Endothelial cell of umbilical vein (primary cell): ENCODE data around the gene LSG1. TPM values are rescaled to one million over a fixed set of nuclear protein-coding genes. Genes with fewer than 3 reads are reported as not detected.

Experiments
- BruUV-seq: library from RNA; stranded (reverse); fragments of 400-500 nt; replicated peaks from 2 replicates; lab custom pipeline; 2021; lab: Mats Ljungman, UMichigan
- CTCF ChIA-PET: fragments of 300-600, 350-600 bp; sonication (Branson Sonifier 250); formaldehyde crosslinking; loops from one replicate; lab custom pipeline; 2021; ENCODE audit warnings: antibody characterized with exemption, inconsistent platforms; lab: Charles Lee
- POLR2A ChIA-PET: fragments of 300-600, 350-600 bp; sonication (Branson Sonifier 250); formaldehyde crosslinking; loops from one replicate; lab custom pipeline; 2021; ENCODE audit warnings: antibody characterized with exemption, inconsistent platforms; lab: Charles Lee
- DNase-seq: peaks from one replicate; pipeline ENCODE4 v3.0.0-alpha.2; 2011; ENCODE audit warnings: low read depth, low spot score
- FAIRE-seq: peaks from 2 replicates; lab custom pipeline; 2011; peaks lifted over from hg19 to GRCh38; lab: Jason Lieb, UNC
- H2AFZ ChIP-seq: 2 replicates; pipeline ENCODE4 v1.6.0; 2012; ENCODE audit warnings: low read depth, low read length, control low read depth, inconsistent platforms
- H3K27ac ChIP-seq: 2 replicates; pipeline ENCODE4 v1.5.1; 2011; ENCODE audit warnings: low read depth, mild to moderate bottlenecking, control low read depth, low read length, moderate library complexity; ENCODE audit not compliant: insufficient read depth
- H3K27me3 ChIP-seq, 2 experiments: 2 replicates each; pipeline versions ENCODE4 v1.6.0 to v1.6.1; 2011; ENCODE audit warnings: low read length in 2 of 2, mixed read lengths in 1 of 2; ENCODE audit not compliant: control insufficient read depth in 2 of 2, insufficient read depth in 2 of 2
- H3K36me3 ChIP-seq, 2 experiments: 2 replicates in 1 of 2; 3 replicates in 1 of 2; pipeline ENCODE4 v1.5.1; 2011; ENCODE audit warnings: low read length in 2 of 2, mild to moderate bottlenecking in 1 of 2, moderate library complexity in 1 of 2; ENCODE audit not compliant: control insufficient read depth in 2 of 2, insufficient read depth in 2 of 2; ENCODE audit errors: extremely low read depth in 1 of 2
- H3K4me1 ChIP-seq: 3 replicates; pipeline ENCODE4 v1.5.1; 2011; ENCODE audit warnings: mild to moderate bottlenecking, low read length; ENCODE audit not compliant: control insufficient read depth, insufficient read depth; ENCODE audit errors: extremely low read depth
- H3K4me2 ChIP-seq: 2 replicates; pipeline ENCODE4 v1.6.1; 2011; ENCODE audit warnings: low read length, control low read depth, mixed read lengths; ENCODE audit not compliant: insufficient read depth
- H3K4me3 ChIP-seq, 3 experiments: fragments of 200-600 bp in 1 of 3; sonication (generic), shearing (Covaris generic) in 1 of 3; replicated peaks in 1 of 3; 2 replicates each; pipeline ENCODE4 v1.5.1; 2011 to 2016; ENCODE audit warnings: control low read depth in 3 of 3, low read length in 3 of 3, mild to moderate bottlenecking in 2 of 3, inconsistent platforms in 1 of 3, low read depth in 1 of 3, moderate library complexity in 1 of 3; ENCODE audit not compliant: insufficient read depth in 1 of 3
- H3K79me2 ChIP-seq: 2 replicates; pipeline ENCODE4 v1.6.0; 2012; ENCODE audit warnings: low read length, inconsistent platforms; ENCODE audit not compliant: control insufficient read depth, insufficient read depth
- H3K9ac ChIP-seq: replicated peaks from 2 replicates; pipeline ENCODE3; 2011; ENCODE audit warnings: low read length, control low read depth; ENCODE audit not compliant: insufficient read depth; ENCODE audit errors: extremely low read depth
- H3K9me1 ChIP-seq: replicated peaks from 3 replicates; pipeline ENCODE4 v1.6.0; 2011; ENCODE audit warnings: mild to moderate bottlenecking, low read length; ENCODE audit not compliant: control insufficient read depth, insufficient read depth; ENCODE audit errors: extremely low read depth
- H3K9me3 ChIP-seq: replicated peaks from 2 replicates; pipeline ENCODE4 v1.5.1; 2012; ENCODE audit warnings: low read length, inconsistent platforms; ENCODE audit not compliant: control insufficient read depth, insufficient read depth
- H4K20me1 ChIP-seq: replicated peaks from 2 replicates; pipeline ENCODE3; 2011; ENCODE audit warnings: mild to moderate bottlenecking, low read length; ENCODE audit not compliant: control insufficient read depth, insufficient read depth; ENCODE audit errors: extremely low read depth
- EZH2 ChIP-seq: IDR thresholded peaks from 2 replicates; pipeline ENCODE4 v1.6.1; 2012; ENCODE audit warnings: borderline replicate concordance, low read depth, mild to moderate bottlenecking, moderate library complexity, low read length, inconsistent platforms; ENCODE audit not compliant: severe bottlenecking
- FOS ChIP-seq: IDR thresholded peaks from 2 replicates; pipeline ENCODE4 v1.6.1; 2011; ENCODE audit warnings: mild to moderate bottlenecking, low read length, moderate library complexity, borderline replicate concordance; ENCODE audit not compliant: insufficient read depth
- GATA2 ChIP-seq: IDR thresholded peaks from 2 replicates; pipeline ENCODE4 v1.7.0; 2011; ENCODE audit warnings: low read depth, mild to moderate bottlenecking, moderate library complexity, mixed read lengths, low read length; ENCODE audit not compliant: insufficient read length, insufficient read depth
- MYC ChIP-seq: IDR thresholded peaks from one replicate; pipeline ENCODE4 v1.6.1; 2011; ENCODE audit warnings: mild to moderate bottlenecking, low read depth, low read length
- POLR2A ChIP-seq: IDR thresholded peaks from 2 replicates; pipeline ENCODE4 v1.6.1; 2012; ENCODE audit warnings: low read depth, mild to moderate bottlenecking, control low read depth, low read length
- dilution Hi-C: fragments of 300-500 bp; cut with MboI; formaldehyde crosslinking; loops from one replicate; pipeline ENCODE4 v1.15.0; 2019; ENCODE audit warnings: low sequenced_read_pairs; ENCODE audit not compliant: extremely low pct_ligation_motif_present
- intact Hi-C: fragments of 100-400 bp; cut with micrococcal nuclease; formaldehyde crosslinking; loops from one replicate; pipeline ENCODE4 v1.10.0; 2022
- polyA plus RNA-seq, 4 experiments: library from polyadenylated mRNA; depleted of rRNA in 3 of 4; stranded (reverse) in 3 of 4; unstranded in 1 of 4; fragments of >200 nt; gene quantifications; 2 replicates each; pipeline versions ENCODE4 v1.2.1 to v1.2.3, GENCODE V29; 2011 to 2012; ENCODE audit warnings: missing spikeins in 1 of 4
- total RNA-seq: library from RNA; stranded (reverse); gene quantifications from 2 replicates; pipeline ENCODE4 v1.2.3, GENCODE V29; 2021

The LSG1 gene
- total and polyA plus RNA-seq, 2 donors (not counting 3 experiments of a cell fraction or from before 2014, with no cell fraction given), result 50.0 to 52.7 TPM

DNA sequence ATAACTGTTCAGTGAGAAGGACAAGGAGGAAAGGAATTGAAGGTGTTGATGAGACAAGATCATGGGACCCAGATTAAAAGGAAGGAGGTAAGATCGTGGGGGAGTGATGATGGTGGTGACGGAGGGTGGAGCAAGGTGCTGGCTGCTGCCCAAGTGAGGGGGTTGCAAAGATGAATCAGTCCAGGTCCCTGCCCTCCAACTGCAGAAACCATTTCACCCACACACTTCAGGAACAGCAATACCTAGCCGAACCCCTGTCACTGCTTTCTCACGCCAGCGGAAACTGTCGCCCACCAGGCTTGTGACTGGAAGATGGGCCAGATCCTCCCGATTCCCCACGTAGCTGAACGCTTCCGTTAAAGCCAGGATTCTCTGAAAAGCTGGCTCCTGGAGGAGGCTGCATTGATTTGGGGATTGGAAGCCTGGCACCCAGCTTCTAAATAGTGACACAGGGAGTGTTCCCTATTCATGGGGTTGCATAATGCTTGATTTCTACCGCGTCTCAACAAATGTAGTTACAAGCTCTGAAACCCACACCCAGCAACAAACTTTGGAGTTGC is 3.2 kb upstream of the LSG1 start:
- H3K36me3 ChIP-seq, result no peaks in the 10 kb centered on the region
- no peak overlapping the region for H3K27ac ChIP-seq
- BruUV-seq, result no TSS peak
- TF ChIP-seq POLR2A (no peak), EZH2 (no peak), FOS (no peak), GATA2 (no peak), MYC (no peak)
- H3K27me3 ChIP-seq, result peaks cover 0 to 2% of the 10 kb centered on the region in 2 experiments
- H3K79me2 ChIP-seq, result peaks cover 17% of the 10 kb centered on the region
- peaks cover 13% of the 10 kb centered on the region for H3K4me1 ChIP-seq
- ChIA-PET CTCF (no interaction called here), POLR2A (no interaction called here)
- H2AFZ ChIP-seq, result no peak overlapping the region
- dilution Hi-C loops, result loop anchor here (25.0 kb wide), 1 partner anchor 437 kb away; no protein-coding TSS in a partner anchor
- no peaks in the 10 kb centered on the region for H4K20me1 ChIP-seq
- intact Hi-C loops, result no loop called here
- H3K9me3 ChIP-seq, result no peaks in the 10 kb centered on the region
- H3K9ac ChIP-seq, result no peak overlapping the region
- no peak overlapping the region for H3K4me2 ChIP-seq
- no peaks in the 10 kb centered on the region for H3K9me1 ChIP-seq
- DNase-seq (no peak), FAIRE-seq (no peak)
- no peak overlapping the region for H3K4me3 ChIP-seq

GRCh38 chr3:194673761-194674160 is 1.8 kb upstream of the LSG1 start:
- no peak overlapping the region for H3K27ac ChIP-seq
- BruUV-seq, result no TSS peak
- CTCF ChIA-PET, result interaction anchor here (0.7 to 1.3 kb wide), 2 partner anchors 9 to 145 kb away, joined by 3 read pairs; no protein-coding TSS in a partner anchor

More at GRCh38 chr3:194673761-194674160, 1.8 kb upstream of the LSG1 start:
- POLR2A ChIA-PET, result interaction anchor here (1.5 kb wide), 1 partner anchor 34 kb away, joined by 8 read pairs; no protein-coding TSS in a partner anchor
- intact Hi-C loops (loop anchor here (5.0 kb wide), 2 partner anchors 41 to 769 kb away; partner anchors contain the start of genes ACAP2 and TMEM44), dilution Hi-C loops (no loop called here)
- peaks cover 13% of the 10 kb centered on the region for H3K4me1 ChIP-seq
- H3K4me3 ChIP-seq, result no peak overlapping the region
- no peak for TF ChIP-seq GATA2
- no peaks in the 10 kb centered on the region for H3K9me1 ChIP-seq
- no peak for FAIRE-seq
- H3K79me2 ChIP-seq, result peaks cover 31% of the 10 kb centered on the region
- H3K36me3 ChIP-seq, result peaks cover 3 to 4% of the 10 kb centered on the region in 2 experiments
- no peaks in the 10 kb centered on the region for H4K20me1 ChIP-seq
- H3K9me3 ChIP-seq, result no peaks in the 10 kb centered on the region
- no peak overlapping the region for H3K9ac ChIP-seq
- H3K4me2 ChIP-seq, result no peak overlapping the region
- peaks cover 0 to 2% of the 10 kb centered on the region in 2 experiments for H3K27me3 ChIP-seq
- no peak overlapping the region for H2AFZ ChIP-seq
- no peak for DNase-seq
